ENCODE measurements around the gene DCHS2.
A peak's percentile ranks its signal among the peaks of the same experiment; 100 is the strongest.

DCHS2 gene

DNA sequence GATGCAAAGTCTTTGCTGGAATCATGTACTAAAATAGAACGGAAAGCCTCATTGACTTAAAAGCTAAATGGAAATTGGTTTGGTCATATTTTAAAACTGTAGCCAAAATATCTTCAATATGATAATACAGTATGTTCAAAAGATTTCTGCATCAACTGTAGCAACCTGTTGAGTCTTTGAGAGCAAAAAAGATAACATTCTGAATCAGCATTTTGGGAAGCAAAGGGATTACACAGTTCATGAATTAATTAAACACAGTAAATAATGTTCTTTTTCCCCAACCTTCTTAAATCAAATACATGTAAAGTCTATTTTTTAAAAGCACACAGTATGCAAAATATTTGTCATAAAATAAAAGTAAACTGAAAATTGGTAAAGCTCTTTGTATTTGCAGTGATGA lies 50.5 kb downstream of the DCHS2 start:
- no peak for DNase-seq

DNA sequence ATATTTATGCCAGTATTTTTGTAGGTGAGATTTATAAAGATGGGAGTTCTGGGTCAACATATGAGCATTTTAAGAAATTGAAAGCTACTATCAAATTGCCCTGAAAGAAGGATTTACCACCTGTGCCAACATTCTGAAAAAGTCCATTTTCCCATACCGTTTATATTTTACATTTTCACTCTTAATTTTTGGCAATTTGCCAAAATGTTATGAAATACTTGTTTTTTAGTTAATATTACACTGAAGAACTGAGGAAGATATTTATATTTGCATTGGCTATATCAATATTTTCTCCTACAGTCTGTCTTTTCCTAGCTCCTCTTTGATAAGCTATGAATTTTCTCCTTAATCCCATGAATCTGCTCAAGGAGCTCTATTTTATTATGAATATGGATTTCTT lies 52.4 kb downstream of the DCHS2 start:
- DNase-seq, result no peak

DNA sequence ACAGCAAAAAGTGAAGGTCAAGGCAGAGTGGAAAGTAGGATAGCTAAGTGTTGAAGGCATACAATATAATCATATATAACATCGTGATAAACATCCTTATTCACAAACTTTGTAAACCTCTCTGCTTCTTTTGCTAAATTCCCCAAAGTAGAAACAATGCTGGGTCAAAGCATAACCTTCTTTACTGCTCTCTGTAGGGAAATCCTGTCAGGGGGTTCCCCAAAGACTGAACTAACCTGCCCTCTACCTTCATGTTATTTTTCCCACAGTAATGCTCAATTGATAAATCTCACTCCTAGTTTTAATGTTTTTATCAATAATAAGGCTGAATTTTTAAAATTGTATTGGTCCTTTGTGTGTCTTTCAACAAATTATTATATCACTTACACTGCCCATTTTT lies 55.7 kb downstream of the DCHS2 start:
- DNase-seq, result no peak

DNA sequence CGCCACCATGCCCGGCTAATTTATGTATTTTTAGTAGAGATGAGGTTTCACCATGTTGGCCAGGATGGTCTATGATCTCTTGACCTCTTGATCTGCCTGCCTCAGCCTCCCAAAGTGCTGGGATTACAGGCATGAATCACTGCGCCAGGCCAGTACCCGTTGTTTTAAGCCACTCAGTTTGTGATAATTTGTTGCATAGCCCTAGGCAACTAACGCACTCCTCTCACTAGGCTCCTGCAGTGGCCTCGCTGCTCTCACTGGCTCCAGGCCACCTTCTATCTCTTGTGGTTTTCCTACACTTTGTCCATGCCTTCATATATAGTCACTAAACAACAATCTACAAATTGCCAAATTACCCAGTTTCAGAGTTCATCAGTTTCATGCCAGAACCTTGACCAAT lies 58.1 kb downstream of the DCHS2 start:
- no peak for DNase-seq

DNA sequence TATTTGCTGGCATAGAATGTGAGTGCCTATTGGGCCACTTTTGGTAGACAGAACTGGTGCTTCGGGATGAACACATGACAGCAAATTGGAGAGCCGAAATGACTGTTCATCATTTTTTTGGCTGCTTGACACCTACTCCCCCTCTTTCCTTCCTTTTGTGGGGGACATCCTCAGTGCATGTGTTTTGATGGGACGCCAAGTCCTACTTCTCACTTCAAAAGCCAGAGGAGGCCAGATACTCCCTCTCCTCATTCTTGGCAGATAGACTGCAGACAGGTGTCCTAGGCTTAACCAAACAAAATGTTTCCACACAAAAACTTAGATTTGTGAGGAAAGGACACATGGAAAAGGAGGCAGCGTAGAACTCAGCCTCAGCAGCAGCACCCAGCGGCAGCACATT lies 62.4 kb downstream of the DCHS2 start:
- DNase-seq, result no peak

DNA sequence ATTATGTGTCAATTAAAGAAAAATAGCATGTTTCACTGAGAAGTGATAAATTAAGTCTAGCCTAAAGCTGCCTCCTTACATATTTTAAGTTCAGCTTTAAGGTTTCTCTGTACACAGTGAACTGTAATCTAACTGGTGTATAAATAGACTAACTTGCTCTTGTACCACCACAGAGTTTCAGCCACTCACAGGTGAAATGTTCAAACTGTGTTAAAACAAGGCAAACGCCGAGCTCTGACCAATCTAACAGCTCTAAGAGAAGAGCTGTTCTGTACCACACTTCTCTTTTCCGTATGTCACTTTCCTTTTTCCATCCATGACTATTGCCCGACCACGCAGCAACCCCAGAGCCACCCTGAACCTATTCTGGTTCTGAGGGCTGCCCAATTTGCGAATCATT lies 64.5 kb downstream of the DCHS2 start:
- DNase-seq, result no peak

DNA sequence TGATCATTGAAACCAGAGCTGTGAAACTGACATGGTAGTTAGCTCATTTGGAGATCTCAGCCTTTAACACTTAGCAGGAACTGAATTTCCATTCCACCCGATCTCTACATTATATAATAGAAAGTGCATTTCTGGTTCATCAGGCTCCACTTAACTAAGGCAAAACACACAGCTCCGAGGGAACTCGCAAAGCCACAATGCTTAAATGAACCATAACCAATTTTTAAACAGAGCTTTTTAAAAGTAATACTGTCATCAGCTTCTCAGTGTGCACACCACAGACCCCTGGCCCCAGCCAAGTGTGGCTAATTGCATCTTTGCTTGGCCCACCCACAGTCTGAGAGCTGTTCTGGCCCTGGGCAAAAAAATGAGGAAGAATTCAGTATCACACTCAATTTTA lies 66.1 kb downstream of the DCHS2 start:
- no peak for DNase-seq

DNA sequence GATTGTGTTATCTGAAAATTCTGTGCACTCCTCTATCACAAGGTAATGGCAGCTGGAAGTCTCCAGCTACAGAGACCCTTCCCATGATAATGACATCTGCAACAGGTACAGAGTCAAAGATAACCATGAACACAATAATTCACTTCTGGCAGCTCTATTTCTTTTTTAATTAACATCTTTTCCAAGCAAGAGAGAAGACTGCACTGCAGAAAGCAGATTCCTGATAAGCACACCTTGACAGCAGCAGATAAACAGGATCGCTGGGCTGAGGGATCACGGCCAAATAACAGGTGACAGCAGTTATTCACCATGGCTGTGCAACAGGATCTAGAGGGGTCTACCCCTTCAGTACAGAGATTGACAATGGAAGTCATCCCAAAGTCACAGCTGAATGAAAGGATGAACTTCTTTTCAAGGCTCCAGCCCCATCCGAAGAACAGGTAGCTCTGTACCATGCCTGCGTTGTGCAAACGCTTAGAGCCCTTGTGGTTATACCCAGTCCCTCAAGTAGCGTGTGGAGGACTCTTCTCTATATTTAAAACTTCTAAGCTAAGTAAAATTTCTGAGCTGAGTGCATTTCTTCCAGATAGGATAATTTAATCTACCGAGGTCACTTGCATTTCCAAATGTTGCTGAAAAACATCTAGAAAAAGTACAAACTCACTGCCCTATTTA lies 66.7 kb downstream of the DCHS2 start:
- no peak for DNase-seq

DNA sequence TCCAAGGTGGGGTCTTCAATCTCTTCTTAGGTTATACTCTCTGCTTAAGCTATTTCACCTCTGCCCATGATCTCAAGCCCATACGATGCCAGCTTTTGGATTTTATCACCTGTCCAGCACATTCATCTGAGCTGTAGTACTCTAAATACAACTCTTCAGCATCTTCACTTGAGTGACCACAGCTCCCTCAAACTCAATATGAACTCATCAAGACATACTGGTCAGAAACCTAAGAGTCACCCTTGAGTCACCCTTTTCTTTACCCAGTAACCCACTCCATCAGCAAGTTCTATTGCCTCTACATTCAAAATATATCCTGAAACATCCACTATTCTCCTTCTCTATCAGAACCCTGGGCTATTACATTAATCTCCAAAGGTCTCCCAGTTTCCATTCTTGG lies 69.4 kb downstream of the DCHS2 start:
- DNase-seq, result no peak

DNA sequence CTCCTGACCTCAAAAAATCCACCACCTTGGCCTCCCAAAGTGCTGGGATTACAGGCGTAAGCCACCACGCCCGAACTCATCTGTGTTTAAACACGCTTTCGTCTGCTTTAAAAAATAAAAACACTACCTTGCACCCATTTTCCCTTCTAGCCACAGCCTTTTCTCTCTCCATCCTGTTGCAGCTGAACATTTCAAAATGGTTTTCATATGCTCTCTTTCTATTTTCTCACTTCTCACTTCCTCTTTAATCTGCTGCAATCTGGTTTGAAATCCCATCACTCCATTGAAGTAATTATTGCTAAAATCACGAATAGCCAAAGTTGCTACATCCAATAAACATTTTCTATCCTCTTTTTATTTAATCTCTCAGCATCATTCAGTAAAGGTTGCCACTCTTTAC lies 70.0 kb downstream of the DCHS2 start:
- no peak for DNase-seq

DNA sequence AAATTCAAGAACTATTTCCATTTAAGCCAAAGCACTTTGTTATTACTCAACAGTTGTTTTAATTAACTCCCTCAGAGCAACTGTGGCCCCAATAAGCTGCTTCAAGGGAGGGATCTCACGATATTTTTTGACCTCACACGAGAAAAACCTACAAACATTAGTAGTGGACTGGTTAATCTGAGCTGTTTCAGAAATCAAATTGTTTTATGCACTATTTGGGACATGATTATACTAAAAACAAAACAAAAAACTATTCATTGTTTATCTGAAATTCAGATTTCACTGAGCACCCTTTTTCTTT lies 74.3 kb downstream of the DCHS2 start:
- no peak for DNase-seq

DNA sequence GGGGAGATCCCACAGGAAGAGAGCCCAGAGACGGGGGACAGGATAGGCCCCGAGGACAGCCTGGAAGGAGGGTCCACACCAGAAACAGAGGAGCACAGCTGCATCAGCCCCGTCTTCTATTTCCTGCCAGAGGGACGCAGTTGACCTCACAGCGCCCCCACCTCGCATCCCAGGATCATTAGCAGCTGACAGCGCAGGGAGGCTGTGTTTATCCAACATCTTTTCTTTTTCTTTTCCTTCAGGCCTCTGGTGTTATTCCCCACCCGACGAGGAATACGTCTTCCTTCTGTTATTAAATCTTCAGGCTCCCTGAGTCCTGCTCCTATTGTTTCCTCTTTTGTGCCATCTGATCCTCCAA lies 75.4 kb downstream of the DCHS2 start:
- peak; percentile 14 for DNase-seq

DNA sequence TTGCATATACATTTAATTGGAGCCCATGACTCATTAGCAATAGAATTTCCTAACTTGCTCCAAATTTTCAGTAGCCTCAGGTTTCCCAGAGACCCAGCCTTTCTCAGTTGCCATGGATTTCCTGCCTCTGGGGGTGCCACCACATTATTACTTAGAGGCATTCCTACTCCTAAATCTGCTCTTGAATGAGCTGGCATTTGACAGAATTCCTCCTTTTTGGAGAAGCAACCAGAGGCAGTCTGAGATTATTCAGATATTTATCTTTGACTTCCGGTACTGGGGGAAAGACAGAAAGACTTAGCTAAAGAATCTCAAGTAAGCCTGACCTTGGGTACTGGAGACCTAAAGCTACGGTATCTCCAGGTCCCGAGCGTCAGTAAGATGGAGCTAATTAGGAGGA lies 76.3 kb downstream of the DCHS2 start:
- no peak for DNase-seq

DNA sequence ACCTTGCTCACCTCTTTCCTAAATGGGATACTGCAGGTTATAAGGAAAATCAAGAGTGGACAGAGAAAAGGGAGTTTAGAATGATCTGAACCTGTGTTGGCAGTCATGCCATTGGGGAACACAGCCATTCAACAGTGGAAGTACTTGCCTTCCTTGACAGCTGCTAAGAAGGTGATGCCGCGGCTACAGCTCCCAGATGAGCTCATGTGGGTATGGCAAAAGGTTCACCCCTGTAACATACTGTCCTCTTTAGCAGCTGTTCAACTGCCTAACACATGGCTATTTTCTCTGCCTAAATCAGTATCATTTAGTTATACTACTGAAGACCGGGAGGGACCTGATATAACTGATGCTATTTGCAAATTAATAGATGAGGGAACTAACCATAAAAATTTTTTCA lies 76.8 kb downstream of the DCHS2 start:
- no peak for DNase-seq

DNA sequence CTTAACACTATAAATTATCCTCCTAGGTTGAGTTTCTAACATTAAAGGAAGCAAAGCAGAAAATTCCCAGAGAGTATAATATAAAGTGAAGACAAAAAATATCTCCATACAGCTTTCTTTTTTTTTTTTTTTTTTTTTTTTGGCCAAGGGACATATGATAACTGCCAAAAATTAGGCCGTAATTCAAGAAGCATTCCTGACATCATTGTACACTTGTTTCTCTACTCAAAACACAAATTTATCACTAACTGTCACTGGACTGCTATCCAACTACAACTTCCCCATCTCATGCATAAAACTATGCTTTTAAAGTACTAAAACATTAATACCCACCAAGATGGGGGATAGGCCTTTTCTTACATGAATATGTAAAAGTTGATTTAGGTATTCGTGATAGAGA lies 77.2 kb downstream of the DCHS2 start:
- no peak for DNase-seq

DNA sequence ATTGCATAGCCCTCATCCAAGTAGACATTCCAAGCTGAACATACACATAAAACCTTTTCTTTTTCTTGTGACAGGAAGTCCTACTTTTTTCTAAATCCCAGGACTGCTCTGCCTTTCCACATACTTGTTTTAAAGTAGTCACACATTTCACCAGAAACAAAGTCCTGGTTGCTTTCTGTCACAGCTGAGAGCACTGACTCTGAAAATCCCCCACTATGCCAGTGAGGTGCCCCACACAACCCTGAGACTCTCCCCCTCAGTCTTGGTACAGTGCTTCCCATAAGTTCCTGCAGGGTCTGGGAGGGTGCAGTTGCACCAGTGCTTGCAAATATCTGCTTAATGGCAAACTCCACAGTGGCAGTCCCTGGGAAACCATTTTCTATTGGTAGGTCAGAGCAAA lies 84.2 kb downstream of the DCHS2 start:
- DNase-seq, result no peak

DNA sequence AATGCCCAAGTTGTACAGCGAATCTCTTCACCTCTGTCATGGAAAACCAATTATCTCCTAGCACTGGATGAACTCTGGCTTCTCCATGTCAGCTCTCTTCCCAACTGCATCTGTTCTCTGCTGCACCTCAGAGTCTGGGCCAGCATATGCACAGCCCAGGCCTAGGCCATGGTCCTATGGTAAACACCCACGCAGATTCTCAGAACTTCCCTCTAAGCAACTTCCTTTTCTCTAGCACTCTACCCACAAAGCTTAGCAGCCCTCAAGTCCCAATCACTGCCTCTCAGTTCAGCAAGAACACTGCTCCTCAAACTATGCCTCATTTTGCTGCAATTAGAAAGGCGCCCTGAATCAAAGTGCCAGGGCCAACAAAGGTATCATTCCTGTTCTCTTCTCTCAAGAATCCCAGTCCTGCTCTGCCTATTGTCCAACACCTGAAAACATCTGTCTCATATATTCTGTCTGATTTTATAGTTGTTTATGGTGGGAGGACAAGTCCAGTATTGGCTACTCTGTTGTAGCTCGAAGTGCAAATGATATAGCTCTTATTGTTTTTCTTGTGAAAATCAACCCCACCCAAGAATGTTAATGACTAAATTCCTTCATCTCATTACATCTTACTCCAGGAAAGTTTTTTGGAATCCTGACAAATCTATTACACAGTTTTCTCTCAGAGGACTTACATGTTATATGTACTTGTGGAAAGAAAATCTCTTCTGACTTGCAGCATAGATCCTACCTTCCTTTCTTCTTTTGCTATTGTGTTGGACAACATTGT lies 85.4 kb downstream of the DCHS2 start:
- peak; percentile 0 for DNase-seq

DNA sequence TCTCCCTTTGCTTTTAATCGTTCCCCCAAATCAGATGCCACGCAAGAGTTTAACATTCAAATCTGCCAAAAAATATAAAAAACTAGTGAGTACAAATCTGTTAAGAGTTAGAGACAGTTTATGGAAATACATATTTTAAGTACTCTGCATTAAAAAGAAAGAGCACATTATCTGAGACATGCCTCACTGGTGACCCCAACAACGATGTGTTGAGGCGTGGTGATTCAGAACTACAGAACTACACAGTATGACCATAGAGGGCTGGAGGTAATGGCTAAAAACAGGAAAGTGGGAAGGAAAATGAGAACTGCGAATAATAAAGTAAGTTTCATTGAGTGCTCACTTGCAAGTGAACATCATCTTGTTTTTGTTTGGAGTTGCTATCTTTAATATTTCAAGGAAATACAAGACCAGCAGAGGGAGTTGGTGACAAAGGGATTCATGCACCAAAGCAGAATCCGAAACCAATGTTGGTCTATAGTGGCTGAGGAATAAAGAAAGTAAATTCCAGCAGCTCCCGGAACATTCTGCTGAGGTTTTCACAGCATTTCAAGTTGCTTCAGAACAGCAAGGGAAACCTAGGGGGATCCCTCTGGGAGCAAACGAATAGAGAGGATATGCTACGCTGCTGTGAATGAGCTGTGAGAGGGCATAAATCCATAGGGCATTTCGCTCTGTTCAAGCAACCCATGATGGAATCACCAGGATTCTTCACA lies 92.2 kb downstream of the DCHS2 start:
- peak; percentile 41 for DNase-seq

DNA sequence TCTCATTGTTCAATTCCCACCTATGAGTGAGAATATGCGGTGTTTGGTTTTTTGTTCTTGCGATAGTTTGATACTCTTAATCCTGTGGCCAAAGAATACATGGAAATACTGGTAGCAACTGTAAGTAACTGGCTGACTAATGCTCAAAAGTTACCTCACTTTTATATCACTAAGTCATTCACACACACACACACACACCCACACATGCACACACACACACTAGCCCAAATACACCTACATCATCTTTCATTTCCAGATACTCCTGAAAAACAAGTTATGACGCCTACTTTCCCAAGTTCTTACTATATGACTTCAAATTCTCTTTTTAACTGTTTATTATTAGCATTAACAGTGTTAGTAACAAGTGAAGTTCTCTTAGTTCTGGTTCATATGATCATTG lies 101.3 kb downstream of the DCHS2 start:
- DNase-seq, result no peak

DNA sequence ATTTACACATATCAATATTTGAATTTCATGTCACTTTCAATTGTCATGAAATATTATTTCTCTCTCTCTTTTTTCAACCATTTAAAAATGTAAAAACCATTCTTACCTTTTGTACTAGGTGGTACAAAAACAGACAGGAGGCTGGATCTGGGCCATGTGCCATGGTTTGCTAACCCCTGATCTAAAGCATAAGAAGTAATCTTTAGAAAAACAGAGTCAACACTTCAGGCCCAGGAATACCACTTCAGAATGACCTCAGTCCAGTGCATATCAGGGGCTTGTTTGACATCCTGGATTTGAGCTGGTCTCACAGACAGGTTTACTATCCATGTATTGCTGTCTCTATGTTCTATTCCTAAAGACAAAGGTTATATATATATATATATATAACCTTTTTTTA lies 102.5 kb downstream of the DCHS2 start:
- no peak for DNase-seq

DNA sequence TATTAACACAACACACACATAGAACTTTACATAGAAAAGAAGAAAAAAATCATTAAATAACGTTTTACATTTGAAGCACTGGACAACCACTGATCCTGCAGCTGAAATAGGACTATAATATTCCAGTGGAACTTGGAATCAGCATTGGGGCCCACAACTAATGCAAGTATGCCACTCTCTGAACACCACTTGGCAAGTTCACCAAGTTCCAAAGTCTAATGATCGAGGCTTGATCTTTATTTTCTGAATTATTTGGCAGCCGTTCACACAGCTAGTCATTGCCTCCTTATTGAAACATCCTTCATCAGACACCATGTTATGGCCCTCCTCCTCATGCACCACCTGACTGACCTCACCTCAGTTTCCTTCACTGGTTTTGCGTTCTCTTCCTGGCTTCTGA lies 107.6 kb downstream of the DCHS2 start:
- no peak for DNase-seq

DNA sequence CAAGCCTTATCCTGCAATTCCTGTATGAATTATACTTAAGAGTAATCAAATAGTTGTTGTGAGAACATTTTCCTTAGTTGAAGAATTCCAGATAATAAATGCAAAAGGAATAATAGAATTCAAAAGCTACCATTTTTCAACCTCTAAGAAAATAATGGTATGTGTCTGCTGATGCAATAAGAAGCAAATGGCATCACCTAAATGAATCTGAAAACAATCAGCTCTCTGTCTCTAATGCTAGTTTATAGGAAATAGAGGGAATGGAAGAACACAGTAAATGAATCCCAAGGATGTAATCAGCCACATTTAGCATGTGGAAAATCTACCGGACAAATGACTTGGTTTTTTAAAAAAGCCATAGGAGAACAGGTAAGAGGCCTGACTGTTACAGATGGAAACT lies 115.1 kb downstream of the DCHS2 start:
- DNase-seq, result no peak

DNA sequence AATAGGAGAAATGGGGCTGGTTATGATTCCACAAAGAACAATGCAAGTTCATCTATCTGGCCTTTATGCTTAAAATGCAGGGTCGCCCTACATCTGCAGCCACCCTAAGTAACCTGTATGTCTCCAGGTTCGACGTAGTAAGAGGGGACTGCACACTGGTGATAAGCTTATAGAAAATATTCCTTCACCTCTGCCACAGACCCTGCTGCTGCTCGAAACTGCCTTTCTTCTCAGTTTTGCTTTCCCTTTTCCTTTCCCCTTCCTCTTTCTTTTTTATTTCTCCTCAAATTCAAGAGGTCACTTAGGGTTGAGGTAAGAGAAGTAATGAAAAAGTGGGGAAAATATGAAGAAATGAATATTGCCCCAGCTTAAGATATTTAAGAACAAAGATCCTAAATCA lies 123.5 kb downstream of the DCHS2 start:
- no peak for DNase-seq

DNA sequence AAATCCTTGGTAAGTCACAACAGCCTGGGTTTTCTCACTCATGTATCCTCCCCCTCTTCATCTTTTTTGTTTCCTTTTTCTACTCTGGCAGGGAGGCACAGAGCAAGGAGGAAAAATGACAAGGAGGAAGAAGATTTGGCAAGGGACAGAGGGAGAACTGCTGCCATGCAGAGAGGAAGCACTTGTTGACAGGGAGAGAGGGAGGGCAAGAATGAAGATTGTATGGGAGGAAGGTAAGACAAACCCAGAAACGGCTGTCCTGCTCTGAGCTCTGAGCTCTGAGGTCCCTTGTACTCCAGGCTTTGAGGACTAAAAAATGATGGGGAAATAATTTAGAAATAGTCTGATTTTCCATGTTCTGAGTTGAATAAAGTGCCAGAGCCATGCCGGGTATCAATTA lies 123.9 kb downstream of the DCHS2 start:
- DNase-seq, result no peak

DNA sequence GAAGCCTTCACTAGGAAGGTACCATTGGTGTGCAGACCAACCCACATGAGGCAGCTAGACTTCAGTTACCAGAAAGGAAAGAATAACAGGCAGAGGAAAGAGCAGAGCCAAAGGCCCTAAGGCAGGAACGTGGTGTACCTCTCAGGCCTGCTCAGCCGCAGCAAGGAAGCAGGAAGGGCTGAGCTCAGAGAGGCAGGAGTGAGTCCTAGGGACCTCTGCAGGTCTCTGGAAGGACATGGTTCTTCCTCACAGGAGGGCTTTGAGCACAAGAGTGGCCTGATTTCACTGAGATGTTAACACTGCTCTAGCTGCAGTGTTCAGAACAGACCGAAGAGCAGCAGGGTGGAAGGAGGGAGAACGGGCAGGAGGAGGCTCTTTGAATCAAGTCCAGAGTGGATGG lies 124.6 kb downstream of the DCHS2 start:
- no peak for DNase-seq

All from fibroblast of skin of right biceps (primary cell).